Glomerular endothelial cell (primary cell): ENCODE data around the gene HAPLN3. TPM values are rescaled to one million over a fixed set of nuclear protein-coding genes. Genes with fewer than 3 reads are reported as not detected.
"Not testable (repeated sequence)": the region's sequence is repeated elsewhere in the genome, so short reads cannot be mapped to it uniquely, and the experiment has no call there.

Source experiments
- DNase-seq: peaks from one replicate; pipeline ENCODE4 v3.0.0-alpha.2; 2011; ENCODE audit warnings: low read depth, low spot score; ENCODE audit errors: extremely low read depth
- total RNA-seq: library from RNA; depleted of rRNA; stranded (reverse); fragments of >200 nt; gene quantifications from 2 replicates; pipeline ENCODE4 v1.2.3, GENCODE V29; 2015

The HAPLN3 gene, protein sequence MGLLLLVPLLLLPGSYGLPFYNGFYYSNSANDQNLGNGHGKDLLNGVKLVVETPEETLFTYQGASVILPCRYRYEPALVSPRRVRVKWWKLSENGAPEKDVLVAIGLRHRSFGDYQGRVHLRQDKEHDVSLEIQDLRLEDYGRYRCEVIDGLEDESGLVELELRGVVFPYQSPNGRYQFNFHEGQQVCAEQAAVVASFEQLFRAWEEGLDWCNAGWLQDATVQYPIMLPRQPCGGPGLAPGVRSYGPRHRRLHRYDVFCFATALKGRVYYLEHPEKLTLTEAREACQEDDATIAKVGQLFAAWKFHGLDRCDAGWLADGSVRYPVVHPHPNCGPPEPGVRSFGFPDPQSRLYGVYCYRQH
- 4.0 and 22.4 TPM in 2 replicates for total RNA-seq

DNA sequence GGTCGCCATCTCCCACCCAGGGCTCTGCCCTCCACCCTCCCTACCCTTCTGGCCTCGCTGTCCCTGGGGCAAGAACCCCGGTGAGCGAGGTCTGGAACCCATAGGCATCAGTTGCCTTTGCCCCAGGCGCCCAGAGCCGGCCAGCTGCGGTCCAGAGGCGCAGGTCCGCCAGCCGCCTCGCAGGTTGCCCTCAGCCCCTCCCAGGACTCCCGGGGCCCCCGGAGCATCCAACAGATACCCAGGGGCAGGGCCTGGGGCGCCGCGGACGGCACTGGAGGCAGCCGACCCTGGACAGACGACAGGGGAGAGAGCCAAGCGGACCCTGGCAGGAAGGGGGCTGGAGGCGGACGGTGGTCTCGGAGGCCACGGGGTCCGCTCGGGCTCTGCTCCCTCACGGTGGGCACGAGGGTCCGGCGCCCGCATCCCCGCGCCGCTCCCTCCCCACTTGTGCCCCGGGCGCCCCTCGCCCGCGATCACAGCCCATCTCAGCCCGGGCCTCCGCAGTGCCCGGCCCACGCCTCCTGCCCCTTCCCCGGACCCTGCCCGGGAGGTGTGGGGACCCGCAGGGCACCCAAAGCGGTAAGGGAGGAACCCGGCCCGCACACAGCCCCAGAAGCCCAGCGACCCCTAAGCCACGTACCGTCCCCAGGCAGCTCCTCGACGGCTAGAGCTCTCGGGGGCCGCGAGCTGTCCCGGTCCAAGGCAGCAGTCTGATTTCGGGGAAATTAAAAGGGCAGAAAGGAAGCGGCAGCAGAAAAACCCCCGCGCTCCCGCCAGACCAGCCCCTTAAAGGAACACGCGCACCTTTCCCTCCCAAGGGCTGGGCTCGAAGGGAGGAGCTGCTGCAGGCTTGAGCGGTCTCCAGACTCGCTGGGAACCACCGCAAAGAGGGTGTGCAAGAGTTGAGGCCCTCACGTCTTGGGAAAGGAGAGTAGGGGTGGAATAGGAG is at the start of gene HAPLN3:
TSS of gene HAPLN3 (minus strand) at position 726 of the 949 bp plus-strand sequence. CDS start 8,246 bp downstream, outside the sequence.
- no peak for DNase-seq

DNA sequence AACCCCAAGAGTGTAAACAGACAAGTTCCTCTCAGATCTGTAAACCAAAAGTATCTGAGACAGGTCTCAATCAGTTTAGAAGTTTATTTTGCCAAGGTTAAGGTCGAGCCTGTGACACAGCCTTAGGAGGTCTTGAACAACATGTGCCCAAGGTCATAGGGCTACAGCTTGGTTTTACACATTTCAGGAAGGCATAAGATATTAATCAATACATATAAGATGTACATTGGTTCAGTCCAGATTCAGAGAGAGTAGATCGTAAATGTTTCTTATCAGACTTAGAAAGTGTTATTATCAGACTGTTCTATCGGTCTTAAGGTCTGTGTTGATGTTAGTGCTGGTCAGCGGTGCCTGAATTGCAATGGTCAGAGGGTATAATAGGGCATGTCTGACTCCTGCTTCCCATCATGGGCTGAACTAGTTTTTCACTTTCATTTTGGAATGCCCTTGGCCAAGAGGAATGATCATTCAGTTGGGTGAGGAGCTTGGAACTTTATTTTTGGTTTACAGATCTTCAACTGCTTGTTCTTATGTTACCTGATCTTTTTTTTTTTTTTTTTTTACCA is 44.8 kb upstream of the HAPLN3 start:
- DNase-seq: no peak

DNA sequence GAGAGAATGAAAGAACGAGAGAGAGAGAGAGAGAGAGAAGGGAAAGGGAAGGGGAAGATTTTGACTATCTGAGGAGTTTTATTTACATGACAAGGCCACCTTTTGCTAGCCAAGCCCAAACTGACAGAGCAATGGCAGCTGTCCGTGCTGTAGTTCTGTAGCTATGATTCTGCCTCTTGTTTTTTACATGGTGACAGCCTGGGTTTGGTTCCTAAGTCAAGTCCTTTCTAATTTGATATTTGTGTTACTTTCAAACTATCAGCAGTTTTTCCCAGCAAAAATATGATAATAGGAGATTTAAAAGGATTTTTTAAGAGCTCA is 44.1 kb upstream of the HAPLN3 start:
- DNase-seq: no peak

DNA sequence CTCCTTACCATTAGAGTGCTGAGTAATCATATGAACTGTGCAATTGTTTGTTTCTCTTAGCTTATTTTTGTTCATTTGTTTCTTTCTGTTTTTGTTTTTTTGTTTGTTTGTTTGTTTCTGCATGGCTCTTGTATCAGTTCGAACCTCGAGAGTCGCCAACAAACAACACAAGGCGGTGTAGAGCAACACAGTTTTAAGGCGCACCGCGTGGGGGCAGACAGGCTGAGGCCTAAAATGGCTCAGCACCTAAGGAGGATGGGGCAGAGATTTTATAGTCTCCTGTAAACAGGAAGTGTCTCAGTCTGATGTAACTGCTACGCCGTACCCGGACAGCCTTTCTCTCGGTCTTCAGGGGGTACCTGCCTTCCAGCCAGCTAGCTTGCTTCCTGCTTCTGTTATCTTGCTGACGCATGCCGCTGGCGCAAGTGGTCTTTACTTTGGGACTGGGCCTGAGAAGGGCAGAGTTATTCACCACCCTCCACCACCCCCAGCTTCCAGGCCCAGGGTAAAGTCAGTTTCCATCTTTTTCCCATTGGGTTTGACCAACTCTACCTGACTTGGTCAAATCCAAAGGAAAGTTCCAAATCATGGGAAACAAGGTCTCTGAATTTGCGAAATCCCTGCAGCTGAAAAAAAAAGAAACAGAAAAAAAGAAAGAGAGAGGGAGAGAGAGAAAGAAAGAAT is 43.6 kb upstream of the HAPLN3 start:
- DNase-seq: no peak

DNA sequence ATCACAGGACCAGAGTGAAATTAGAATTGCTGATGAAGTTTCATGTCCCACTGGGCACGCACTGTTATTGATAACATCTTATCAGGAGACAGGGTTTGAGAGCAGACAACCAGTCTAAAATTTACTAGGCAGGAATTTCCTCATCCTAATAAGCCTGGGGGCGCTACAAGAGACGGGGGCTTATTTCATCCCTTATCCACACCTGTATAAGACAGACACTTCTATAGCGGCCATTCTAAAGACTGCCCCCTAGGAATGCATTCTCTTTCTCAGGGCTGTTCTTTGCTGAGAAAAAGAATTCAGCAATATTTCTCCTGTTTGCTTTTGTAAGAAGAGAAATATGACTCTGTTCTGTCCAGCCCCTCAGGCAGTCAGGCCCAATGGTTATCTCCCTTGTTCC is 39.1 kb upstream of the HAPLN3 start:
- not testable (repeated sequence) for DNase-seq

DNA sequence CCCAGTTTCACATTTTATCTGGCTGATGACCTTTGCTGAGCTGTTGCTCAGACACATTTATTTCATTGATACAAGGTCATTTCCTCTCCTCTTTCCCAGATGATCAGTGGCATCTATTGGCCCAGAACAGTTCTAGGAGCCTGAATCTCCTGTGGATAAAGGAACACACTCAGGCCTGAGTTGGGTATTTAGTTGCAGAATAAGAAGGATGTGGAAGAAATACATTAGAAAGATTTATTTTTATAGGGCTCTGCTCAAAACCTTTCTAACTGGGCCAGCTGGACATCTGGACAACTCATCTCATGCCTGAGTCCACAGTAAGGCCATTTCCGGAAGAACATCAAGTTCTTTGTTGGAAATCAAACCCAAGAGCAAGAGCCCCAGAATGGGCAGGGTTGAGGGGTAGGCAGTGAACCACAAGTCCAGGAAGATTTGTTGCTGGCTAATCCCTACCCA is 37.6 kb upstream of the HAPLN3 start:
- DNase-seq: no peak

DNA sequence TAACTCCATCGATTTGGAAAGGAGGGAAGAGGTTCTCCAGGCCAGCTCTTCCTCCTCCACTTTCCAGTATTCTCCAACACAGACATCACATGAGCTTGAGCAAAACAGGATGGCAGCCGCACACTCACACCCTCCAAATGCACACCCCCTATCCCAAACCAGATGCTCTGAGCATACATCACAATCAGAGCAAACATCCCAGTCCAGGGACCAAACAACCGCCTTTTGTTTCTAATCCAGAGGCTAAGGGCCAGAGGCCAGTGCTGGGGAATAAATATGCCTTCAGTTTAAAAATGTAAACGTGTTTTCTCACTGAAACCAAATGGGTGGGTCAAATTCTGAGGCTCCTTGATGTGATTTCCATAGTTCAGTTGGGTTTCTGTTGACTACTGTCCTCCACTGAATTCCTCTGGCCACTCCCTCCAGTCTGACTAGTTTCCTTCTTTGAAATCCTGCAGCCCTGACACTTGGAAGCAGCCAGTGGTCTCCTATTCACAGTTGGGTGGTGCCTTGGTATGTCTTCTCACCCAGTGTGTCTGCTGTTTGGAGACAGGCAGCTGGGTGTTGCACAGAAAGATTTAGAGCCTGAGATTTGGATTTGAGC is 37.0 kb upstream of the HAPLN3 start:
- DNase-seq: no peak

DNA sequence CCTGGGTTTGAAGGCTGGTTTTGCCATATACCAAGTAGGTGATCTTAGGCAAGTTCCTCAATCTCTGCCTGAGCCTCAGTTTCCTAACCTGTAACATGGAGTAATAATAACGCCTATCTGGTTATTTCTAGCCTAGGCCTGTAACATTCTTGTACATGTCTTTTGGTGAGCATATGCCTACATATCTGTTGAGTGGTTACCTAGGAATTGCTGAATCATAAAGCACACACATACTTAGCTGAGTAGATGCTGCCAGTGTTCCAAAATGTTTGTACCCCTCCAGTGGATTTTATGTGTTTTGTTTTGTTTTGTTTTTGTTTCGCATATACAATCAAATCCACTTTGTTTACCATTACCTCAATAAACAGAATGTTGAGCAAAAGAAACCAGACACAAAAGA is 35.2 kb upstream of the HAPLN3 start:
- DNase-seq: no peak

DNA sequence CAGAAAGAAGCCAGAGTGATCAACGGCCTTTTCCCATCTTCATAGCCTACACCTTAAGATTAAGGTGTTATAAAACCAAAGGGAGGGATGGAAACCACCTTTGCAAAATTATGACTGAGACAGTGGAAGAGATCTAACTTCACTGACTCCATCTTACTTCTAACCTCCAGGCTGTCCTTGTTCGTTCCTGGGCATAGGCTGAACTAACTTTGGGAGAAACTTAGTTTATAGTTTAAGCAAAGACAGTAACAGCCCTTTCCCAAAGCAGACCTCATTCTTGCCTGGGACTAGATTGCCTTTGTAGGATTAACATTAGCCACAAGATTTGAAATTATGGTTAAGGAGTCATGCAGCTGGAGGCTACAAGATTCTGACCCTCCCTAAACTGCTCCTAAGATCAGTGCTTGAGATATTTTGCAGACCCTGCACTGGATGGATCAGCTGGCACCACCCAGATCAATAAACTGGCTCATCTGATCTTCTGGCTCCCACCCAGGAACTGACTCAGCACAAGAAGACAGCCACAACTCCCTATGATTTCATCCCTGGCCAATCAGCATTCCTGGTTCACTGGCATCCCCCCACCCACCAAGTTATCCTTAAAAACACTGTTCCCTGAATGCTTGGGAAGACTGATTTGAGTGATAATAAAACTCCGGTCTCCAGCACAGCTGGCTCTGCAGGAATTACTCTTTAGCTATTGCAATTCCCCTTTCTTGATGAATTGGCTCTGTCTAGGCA is 34.2 kb upstream of the HAPLN3 start:
- not testable (repeated sequence) for DNase-seq

DNA sequence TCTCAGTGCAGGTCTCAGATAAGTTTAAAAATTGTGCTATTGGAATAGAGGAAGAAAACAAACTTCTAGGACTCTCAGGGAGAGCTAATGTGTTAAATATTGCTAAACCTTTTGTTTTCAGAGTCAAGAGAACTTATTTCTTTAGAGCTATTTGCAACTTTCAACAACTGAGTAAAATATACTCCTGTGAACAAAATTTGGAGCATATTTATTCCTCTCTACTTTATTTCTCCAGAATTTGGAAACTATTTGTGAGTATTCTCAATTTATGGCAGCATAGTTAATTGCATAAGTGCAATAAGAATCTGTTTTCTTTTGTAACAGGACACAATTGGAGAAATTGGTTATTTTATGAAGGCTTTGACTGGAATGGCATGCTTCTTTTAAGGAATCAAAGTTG is 32.8 kb upstream of the HAPLN3 start:
- not testable (repeated sequence) for DNase-seq

DNA sequence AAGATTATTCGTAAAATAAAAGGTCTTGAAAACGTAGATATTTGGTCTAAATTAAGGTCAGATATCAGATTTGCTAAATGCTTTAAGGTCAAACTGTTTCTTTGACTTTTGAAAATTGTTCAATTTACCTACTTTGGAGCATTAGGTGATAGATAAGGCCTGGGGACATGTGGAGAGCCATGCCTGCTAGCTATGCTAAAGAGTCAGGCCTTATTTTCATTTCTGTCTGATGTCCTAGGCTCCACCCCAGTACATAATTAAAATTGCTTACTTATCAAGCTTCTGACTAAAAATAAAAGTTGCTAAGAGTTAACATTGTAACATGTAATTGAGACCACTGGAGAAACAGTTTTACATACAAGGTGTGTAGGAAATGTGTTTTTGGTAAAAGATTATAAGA is 30.3 kb upstream of the HAPLN3 start:
- not testable (repeated sequence) for DNase-seq

DNA sequence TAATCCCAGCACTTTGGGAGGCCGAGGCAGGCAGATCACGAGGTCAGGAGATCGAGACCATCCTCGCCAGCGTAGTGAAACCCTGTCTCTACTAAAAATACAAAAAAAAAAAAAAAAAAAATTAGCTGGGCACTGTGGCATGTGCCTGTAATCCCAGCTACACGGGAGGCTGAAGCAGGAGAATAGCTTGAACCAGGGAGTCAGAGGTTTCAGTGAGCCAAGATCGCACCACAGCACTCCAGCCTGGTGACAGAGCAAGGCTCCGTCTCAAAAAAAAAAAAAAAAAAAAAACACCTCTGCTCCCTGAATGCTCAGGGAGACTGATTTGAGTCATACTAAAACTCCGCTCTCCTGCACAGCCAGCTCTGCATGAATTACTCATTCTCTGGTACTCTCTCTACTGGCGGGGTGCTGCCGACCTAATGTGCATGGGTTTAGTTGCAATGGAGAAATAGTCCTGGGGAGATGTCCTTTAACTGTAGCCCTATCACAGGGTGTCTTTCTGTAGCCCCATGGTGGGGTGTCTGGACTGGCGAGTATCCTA is 25.6 kb upstream of the HAPLN3 start:
- not testable (repeated sequence) for DNase-seq

DNA sequence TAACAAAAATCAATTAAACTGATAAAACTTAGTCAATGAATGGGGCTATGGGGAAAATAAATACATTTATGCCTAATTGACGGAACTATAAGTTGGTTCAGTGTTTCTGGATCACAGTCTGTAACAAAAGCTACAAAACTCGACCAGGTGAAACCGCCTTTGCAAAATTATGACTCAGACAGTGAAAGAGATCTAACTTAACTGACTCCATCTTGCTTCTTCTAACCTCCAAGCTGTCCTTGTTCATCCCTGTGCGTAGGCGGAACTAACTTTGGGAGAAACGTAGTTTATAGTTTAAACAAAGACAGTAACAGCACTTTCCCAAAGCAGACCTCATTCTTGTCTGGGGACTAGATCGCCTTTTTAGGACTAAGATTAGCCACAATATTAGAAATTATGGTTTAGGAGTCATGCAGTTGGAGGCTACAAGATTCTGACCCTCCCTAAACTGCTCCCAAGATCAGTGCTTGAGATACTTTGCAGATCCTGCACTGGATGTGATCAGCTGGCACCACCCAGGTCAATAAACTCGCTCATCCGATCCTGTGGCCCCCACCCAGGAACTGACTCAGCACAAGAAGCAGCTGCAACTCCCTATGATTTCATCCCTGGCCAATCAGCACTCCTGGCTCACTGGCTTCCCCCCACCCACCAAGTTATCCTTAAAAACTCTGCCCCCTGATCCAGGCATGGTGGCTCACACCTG is 25.0 kb upstream of the HAPLN3 start:
- DNase-seq: no peak

DNA sequence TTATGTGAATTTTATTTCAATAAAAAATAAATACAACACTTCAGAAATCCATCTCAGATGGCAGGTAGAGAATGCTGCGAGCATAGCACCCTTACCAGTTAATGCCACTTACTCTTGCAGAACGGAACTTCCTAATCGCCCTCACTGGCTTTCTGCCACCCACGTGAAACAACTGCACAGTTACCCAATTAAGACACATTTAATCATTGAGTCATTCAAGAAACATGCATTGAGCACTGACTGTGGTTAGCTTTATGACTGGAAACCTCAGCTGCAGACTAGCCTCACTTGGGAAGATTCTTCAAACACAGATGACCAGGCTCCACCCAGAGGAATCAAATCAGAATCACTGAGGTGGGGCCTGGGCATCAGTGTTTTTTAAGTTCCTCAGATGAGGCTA is 23.4 kb upstream of the HAPLN3 start:
- DNase-seq: no peak

DNA sequence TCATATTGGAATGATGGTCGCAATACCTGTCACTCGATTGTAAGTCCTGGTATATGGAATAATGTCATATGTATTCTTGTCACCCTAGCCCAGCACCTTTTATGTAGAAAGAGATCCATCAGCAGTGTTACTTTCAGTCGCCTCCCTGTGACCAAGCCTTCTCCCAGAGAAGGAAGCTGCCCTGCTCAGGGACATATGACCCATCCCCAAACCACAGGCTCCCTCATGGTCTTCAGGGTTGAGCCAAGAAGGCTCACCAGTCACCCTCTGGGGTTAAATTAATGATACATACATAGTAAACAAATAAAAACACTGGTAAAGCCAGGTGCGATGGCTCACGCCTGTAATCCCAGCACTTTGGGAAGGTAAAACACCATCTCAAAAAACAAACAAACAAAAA is 22.4 kb upstream of the HAPLN3 start:
- no peak for DNase-seq

DNA sequence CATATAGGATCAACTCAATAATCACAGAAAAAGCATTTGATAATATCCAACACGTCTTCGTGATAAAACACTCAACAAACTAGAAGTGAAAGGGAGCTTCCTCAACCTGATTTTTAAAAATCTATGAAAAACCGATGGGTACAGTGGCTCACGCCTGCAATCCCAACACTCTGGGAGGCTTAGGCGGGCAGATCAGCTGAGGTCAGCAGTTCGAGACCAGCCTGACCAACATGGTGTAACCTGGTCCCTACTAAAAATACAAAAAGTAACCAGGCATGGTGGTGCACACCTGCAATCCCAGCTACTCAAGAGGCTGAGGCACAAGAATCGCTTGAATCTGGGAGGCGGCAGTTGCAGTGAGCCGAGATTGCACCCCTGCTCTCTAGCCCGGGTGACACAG is 20.0 kb upstream of the HAPLN3 start:
- no peak for DNase-seq

DNA sequence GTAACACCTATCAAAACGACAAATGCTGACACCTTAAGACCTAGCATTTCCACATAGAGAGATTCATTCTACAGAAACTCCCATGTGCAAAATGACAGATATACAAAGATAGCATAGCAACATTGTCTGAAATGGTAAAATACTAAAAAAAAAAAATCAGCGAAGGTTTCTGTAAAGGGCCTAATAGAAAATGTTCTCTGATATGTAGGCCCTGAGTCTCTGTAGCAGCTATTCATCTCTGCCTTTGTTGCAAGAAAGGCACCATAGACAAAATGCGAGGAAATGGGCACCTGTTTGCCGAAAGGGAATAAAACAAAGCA is 18.5 kb upstream of the HAPLN3 start:
- DNase-seq: no peak

DNA sequence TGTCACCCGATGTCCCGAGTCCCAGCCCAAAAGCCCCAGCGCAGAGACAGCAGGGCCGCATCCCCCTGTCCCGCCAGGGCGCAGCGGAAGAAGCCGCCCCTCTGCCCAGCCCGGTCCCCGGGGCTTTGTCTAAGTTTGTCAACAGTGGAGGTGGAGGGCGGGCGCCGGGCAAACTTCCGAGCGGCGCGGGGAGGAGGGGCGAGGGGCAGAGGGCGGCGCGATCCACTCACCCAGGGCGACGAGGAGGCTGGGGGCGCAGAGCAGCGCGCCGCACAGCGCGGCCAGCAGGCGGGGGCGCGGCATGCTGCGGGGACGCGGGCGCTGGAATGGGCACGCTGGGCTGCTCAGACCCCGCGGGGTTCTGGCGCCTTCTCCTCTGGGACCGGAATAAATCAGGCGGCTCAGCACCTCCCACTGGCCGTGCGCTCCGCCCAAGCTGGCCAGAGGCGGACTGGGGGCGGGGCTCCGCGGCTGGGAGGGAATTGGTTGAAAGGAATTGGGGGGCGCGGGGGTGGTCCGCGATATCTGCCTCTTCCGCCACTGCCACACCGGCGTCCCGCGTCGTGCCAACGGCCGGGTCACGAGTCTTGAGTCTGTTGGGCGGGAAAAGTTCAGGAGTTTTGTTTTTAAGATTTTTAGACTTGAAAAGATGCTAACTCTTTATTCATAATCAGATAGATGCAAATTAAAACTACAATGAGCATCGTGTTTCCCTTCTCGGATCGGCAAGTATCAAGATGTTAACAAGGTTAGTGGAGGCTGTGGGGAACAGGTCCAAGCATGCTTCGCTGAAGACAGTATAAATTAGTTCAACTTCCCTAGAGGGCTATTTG is 17.9 kb upstream of the HAPLN3 start, which contains the start of gene MFGE8:
TSS of gene MFGE8 (minus strand) at position 363 of the 833 bp plus-strand sequence. CDS start at position 303, 60 bp downstream.
- no peak for DNase-seq
